ENCODE results near the gene CPLX3. TPM values are rescaled to one million over a fixed set of nuclear protein-coding genes. Genes with fewer than 3 reads are reported as not detected.
A peak's percentile ranks its signal among the peaks of the same experiment; 100 is the strongest.

Gene CPLX3
- total and polyA plus RNA-seq, 10 of the 15 experiments (the other 5 are each of a cell fraction or from before 2014, with no cell fraction given) = 0.02 to 0.04 TPM; not detected in 8

- TF ChIP-seq MTA2 (IDR thresholded peaks at IDR 0.05; ENCODE audit: low read depth) (no peak), NRF1 (conservative IDR thresholded peaks at IDR 0.05; ENCODE audit: low read depth, low read length) (no peak), BMI1 (IDR thresholded peaks at IDR 0.05; ENCODE audit: borderline replicate concordance) (no peak), DPF2 (IDR thresholded peaks at IDR 0.05) (no peak)
These were observed 47.8 kb upstream of the CPLX3 start (continued) for GRCh38 chr15:74778599-74778970.

GRCh38 chr15:74779162-74779648, 47.2 kb upstream of the CPLX3 start:
- Histone ChIP-seq H3K27ac (ENCODE audit: control insufficient read depth, insufficient read depth) (peak overlapping the region; percentile 96; the same call in 1 of the 2 replicates), H2AFZ (ENCODE audit: control insufficient read depth, low read depth, low read length) (no peak overlapping the region), H3K4me1 (ENCODE audit: control insufficient read depth, insufficient read depth, low read length) (peaks cover 73% of the 10 kb centered on the region), H3K4me3 (no peak overlapping the region), H3K79me2 (ENCODE audit: control insufficient read depth, insufficient read depth, low read length) (peaks cover 43% of the 10 kb centered on the region), H3K4me2 (ENCODE audit: control insufficient read depth, insufficient read depth) (peak overlapping the region; percentile 11), H3K27me3 (replicated peaks in 1 of 2; ENCODE audit: control insufficient read depth in 2 of 2, insufficient read depth in 2 of 2, low read length in 1 of 2) (no peaks in the 10 kb centered on the region), H4K20me1 (ENCODE audit: control insufficient read depth, insufficient read depth) (no peaks in the 10 kb centered on the region), H3K9me3 (replicated peaks; ENCODE audit: control insufficient read depth, insufficient read depth, low read length) (no peaks in the 10 kb centered on the region), H3K36me3 (ENCODE audit: control insufficient read depth in 2 of 2, insufficient read depth in 2 of 2, low read length in 1 of 2) (no peaks in the 10 kb centered on the region; a peak in 1 of 4 replicates), H3K9ac (ENCODE audit: control insufficient read depth, insufficient read depth, low read length) (no peak overlapping the region)
- ChIA-PET SMC1A (ENCODE audit: uncharacterized antibody, unreplicated experiment) (interaction anchor here (1.2 to 17.6 kb wide), 4 partner anchors 7 to 171 kb away, joined by 3 to 811 read pairs (median 56); partner anchors contain the start of gene FAM219B), POLR2A (interaction anchor here (0.7 to 17.5 kb wide), 7 partner anchors 10 to 395 kb away, joined by 3 to 602 read pairs (median 8); partner anchors contain the start of gene CSK), CTCF (interaction anchor here (0.6 to 25.9 kb wide), 8 partner anchors 3 to 756 kb away, joined by 3 to 1288 read pairs (median 10); partner anchors contain the start of gene CSK), RAD21 (ENCODE audit: unreplicated experiment) (interaction anchor here (0.9 to 25.2 kb wide), 6 partner anchors 0 to 394 kb away, joined by 3 to 1186 read pairs (median 6); partner anchors contain the start of gene CSK)
- 19% methylated on average over 7 of the region's 7 CpGs for WGBS (ENCODE audit: insufficient coverage, insufficient replicate concordance, low lambda C conversion rate, missing lambda C conversion rate)
- ATAC-seq (no peak), DNase-seq (ENCODE audit: low read depth, low spot score) (no peak), FAIRE-seq (no peak)
- in situ Hi-C loops (cut with MboI) (no loop called here), intact Hi-C loops (cut with micrococcal nuclease; ENCODE audit: unreplicated experiment) (no loop called here)
- TF ChIP-seq MYB (IDR thresholded peaks at IDR 0.05; ENCODE audit: borderline replicate concordance, low read depth, low read length) (no peak), BRCA1 (IDR thresholded peaks at IDR 0.05; ENCODE audit: low read depth, low read length) (no peak), JUND (IDR thresholded peaks at IDR 0.05; ENCODE audit: low read depth, low read length) (no peak), CEBPB (IDR thresholded peaks at IDR 0.05; ENCODE audit: borderline replicate concordance in 1 of 2, low read depth in 2 of 2, low read length in 2 of 2) (no peak), RAD51 (IDR thresholded peaks at IDR 0.05) (no peak), NBN (IDR thresholded peaks at IDR 0.05) (no peak), NR2C2 (IDR thresholded peaks at IDR 0.05; ENCODE audit: borderline replicate concordance, control insufficient read depth, insufficient read length, low read depth) (no peak), MTA3 (IDR thresholded peaks at IDR 0.05; ENCODE audit: borderline replicate concordance, low read length) (no peak), PAX5 (IDR thresholded peaks at IDR 0.05; ENCODE audit: borderline replicate concordance, low read depth, low read length) (no peak), SPI1 (IDR thresholded peaks at IDR 0.05; ENCODE audit: borderline replicate concordance, insufficient read depth, low read depth, low read length) (no peak), PAX8 (IDR thresholded peaks at IDR 0.05) (no peak), WRNIP1 (IDR thresholded peaks at IDR 0.05; ENCODE audit: borderline replicate concordance, low read depth, low read length) (no peak), CHD4 (IDR thresholded peaks at IDR 0.05) (no peak)
- no TSS peak for BruUV-seq (replicated peaks)

Measured in GM12878 (cell line).